GM12865 (cell line): ENCODE data around the gene LYPD6B.
A peak's percentile ranks its signal among the peaks of the same experiment; 100 is the strongest.

Source experiments
- DNase-seq: peaks from one replicate; pipeline ENCODE4 v3.0.0; 2010; ENCODE audit warnings: low read depth
- H3K4me3 ChIP-seq: 2 replicates; pipeline ENCODE4 v1.5.1; 2011; ENCODE audit warnings: mild to moderate bottlenecking, low read depth, low read length, control low read depth
- CTCF ChIP-seq: IDR thresholded peaks from 2 replicates; pipeline ENCODE4 v1.5.1; 2011; ENCODE audit warnings: low read length, control low read depth, low read depth, inconsistent platforms; ENCODE audit not compliant: insufficient read depth; ENCODE audit errors: missing control alignments

The LYPD6B gene

DNA sequence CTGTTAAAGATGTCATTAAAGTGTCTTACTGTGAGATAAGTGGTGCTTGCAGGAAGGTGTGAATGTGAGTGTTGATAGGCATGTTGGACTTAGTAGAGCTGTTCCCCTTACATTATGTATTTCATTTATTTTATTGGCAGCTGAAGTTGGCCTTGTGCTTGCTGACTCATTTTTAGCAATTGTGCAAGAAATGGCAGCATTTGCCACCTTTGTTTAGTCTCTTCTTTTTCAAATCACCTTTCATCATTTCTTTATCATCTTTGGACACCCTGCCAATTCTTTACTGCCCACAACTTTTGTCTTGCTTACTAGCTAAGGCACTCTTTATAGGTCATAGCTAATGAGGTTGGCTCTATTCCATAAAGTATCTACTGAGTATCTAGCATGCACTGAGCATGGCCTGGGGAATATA is 161.6 kb downstream of the LYPD6B start:
- no peak overlapping the region for H3K4me3 ChIP-seq
- no peak for DNase-seq
- TF ChIP-seq CTCF: no peak

GRCh38 chr2:149204686-149205085 is 166.2 kb downstream of the LYPD6B start:
- H3K4me3 ChIP-seq: no peak overlapping the region
- DNase-seq: no peak
- no peak for TF ChIP-seq CTCF

- no peak overlapping the region for H3K4me3 ChIP-seq
- no peak for DNase-seq
- no peak for TF ChIP-seq CTCF
These were observed 166.6 kb downstream of the LYPD6B start for GRCh38 chr2:149205143-149205542.

DNA sequence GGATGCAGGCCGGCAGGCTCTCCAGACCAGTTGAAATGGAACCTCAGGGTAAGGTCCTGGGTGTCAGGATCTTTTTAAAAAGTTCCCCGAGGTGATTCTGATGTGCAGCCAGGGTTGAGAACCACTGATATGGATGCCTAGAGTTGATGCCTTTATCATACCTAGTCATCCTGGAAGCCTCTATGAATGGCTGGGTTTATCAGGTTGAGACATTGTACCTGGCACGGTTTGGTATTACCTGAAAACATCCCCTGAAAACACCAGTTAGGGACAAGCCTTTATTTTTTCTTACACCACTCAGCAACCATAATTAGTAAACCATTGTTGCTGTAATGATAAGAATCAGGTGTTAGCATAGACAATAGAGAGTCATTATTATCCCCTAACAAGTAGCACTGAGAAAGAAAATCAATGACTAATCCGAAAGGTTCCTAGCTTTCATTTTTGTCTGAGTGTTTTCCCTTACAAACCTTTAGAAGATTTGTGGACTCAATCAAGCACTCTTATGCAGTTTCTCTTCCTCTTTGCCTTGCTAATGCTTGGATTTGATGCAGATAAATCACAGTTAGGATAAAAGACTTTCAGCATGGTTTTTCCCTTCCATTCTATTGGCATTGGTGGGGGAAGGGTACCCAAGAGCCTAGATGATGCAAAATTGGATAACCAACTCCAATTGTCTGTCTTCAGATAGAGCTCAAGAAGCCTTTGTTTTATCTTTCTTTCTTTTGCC is 175.4 kb downstream of the LYPD6B start:
- no peak for TF ChIP-seq CTCF
- H3K4me3 ChIP-seq: no peak overlapping the region
- DNase-seq: no peak

DNA sequence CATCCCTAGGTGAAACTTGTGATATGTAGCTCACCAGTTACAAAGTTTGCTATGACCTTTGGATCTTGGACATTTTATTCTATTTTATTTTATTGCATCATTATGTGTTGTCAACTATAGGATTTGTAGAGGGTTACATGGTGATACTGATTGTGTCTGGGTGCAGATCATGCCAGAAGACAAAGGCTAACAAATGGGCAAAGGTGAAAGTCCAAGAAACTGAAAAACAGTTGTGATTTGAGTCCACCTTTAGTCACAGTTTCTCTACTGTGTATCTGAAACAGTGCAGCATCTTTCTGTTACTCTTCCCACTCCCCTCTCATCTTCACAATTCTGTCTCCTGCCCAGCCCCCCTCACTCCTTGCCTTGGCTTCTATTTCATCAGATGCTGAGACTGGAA is 180.0 kb downstream of the LYPD6B start:
- H3K4me3 ChIP-seq: no peak overlapping the region
- TF ChIP-seq CTCF: no peak
- DNase-seq: peak; percentile 16

GRCh38 chr2:149219856-149220255 is 181.4 kb downstream of the LYPD6B start:
- no peak for TF ChIP-seq CTCF
- no peak for DNase-seq
- no peak overlapping the region for H3K4me3 ChIP-seq

DNA sequence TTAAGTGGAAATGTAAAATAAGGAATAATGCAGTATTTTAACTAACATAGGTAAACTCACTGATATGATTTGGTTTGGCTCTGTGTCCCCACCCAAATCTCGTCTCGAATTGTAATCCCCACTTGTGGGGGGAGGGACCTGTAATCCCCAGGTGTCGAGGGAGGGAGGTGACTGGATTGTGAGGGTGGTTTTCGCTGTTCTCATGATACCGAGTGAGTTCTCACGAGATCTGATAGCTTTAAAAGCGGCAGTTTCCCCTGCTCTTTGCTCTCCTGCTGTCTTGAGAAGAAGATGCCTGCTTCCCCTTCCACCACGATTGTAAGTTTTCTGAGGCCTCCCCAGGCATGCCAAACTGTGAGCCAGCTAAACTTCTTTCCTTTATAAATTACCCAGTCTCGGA is 182.5 kb downstream of the LYPD6B start:
- DNase-seq: no peak
- TF ChIP-seq CTCF: no peak
- H3K4me3 ChIP-seq: no peak overlapping the region
